Stomach (tissue), 9 donors: ENCODE results near the gene OPCML. TPM values are rescaled to one million over a fixed set of nuclear protein-coding genes. Genes with fewer than 3 reads are reported as not detected.

Source experiments
- DNase-seq, 2 donors: peaks; one replicate each; pipeline versions ENCODE4 v3.0.0 to v3.0.0-alpha.2; 2013 to 2019
- H3K27ac ChIP-seq, 5 donors: fragments of 200-600 bp in 4 of 5; sonication (generic) in 4 of 5; one replicate each; pipeline ENCODE4 v1.5.1; 2013 to 2019; ENCODE audit warnings: mild to moderate bottlenecking in 1 of 5, moderate library complexity in 1 of 5
- H3K27me3 ChIP-seq, 3 donors: fragments of 200-600 bp; sonication (generic); one replicate each; pipeline ENCODE4 v1.5.1; 2017 to 2019; ENCODE audit warnings: mixed run types in 1 of 3
- H3K36me3 ChIP-seq, 4 donors: fragments of 200-600 bp; sonication (generic); 1 replicate in 3 of 4; 2 replicates in 1 of 4; pipeline ENCODE4 v1.5.1; 2016 to 2019
- H3K4me1 ChIP-seq, 4 donors: fragments of 200-600 bp; sonication (generic); one replicate each; pipeline ENCODE4 v1.5.1; 2016 to 2019
- H3K4me3 ChIP-seq, 4 donors: fragments of 200-600 bp; sonication (generic) in 3 of 4; one replicate each; pipeline ENCODE4 v1.5.1; 2016 to 2019; ENCODE audit warnings: mild to moderate bottlenecking in 1 of 4
- H3K9me3 ChIP-seq, 4 donors: fragments of 200-600 bp; sonication (generic); one replicate each; pipeline ENCODE4 v1.5.1; 2016 to 2019
- CTCF ChIP-seq, 7 experiments: fragments of 450-650 bp in 4 of 7; fragments of 200-600 bp in 3 of 7; sonication (generic) in 3 of 7; IDR thresholded peaks; one replicate each; pipeline ENCODE4 v1.5.1; 2016 to 2019; ENCODE audit warnings: antibody characterized with exemption in 7 of 7, control low read depth in 2 of 7, mild to moderate bottlenecking in 1 of 7
- EP300 ChIP-seq: sonication (generic); formaldehyde crosslinking; IDR thresholded peaks from one replicate; pipeline ENCODE4 v1.6.1; 2017; ENCODE audit warnings: antibody characterized with exemption
- POLR2A ChIP-seq, 4 donors: fragments of 450-650 bp; IDR thresholded peaks; one replicate each; pipeline ENCODE4 v1.6.1; 2016; ENCODE audit warnings: antibody characterized with exemption in 4 of 4, control low read depth in 2 of 4, mild to moderate bottlenecking in 1 of 4, moderate library complexity in 1 of 4
- POLR2AphosphoS5 ChIP-seq, 3 donors: sonication (generic); formaldehyde crosslinking; IDR thresholded peaks; one replicate each; pipeline ENCODE4 v1.6.1; 2016; ENCODE audit warnings: antibody characterized with exemption in 3 of 3
- WGBS, 5 donors: extraction: QIAGEN DNeasy Blood & Tissue Kit in 3 of 5; methylation state at CpG; one replicate each; pipeline versions ENCODE4 v1.1.5 to v1.1.7; 2013 to 2018; 5-methylcytosine and 5-hydroxymethylcytosine counted together
- intact Hi-C: fragments of 100-400 bp; cut with DNase I; formaldehyde crosslinking; loops from one replicate; pipeline ENCODE4 v1.15.1; 2023; ENCODE audit warnings: low total_unique reads
- polyA plus RNA-seq, 3 donors: library from polyadenylated mRNA; stranded (reverse); fragments of 200-250 nt; gene quantifications; one replicate each; pipeline ENCODE4 v1.2.3, GENCODE V29; 2013
- total RNA-seq, 5 donors: library from RNA; depleted of rRNA; stranded (reverse); fragments of >200 nt; gene quantifications; one replicate each; pipeline versions ENCODE4 v1.1.0 to v1.2.3, GENCODE V29; 2014 to 2016
- donor health status: healthy with polysubstance abuse.
- donor health status: Bipolar disorder and iron deficiency.
- donor health status: healthy.

The OPCML gene
- total and polyA plus RNA-seq, 8 donors: 0.03 to 0.92 (median 0.55) TPM; not detected in 3

- Histone ChIP-seq H3K36me3 (no peaks in the 10 kb centered on the region), H3K27me3 (peaks cover 0 to 5% (median 0%) of the 10 kb centered on the region in 3 donors), H3K4me3 (no peak overlapping the region), H3K4me1 (peaks cover 0 to 11% (median 5%) of the 10 kb centered on the region in 4 donors), H3K9me3 (no peaks in the 10 kb centered on the region), H3K27ac (no peak overlapping the region)
- no peak for TF ChIP-seq POLR2AphosphoS5 (IDR thresholded peaks at IDR 0.05)
- TF ChIP-seq POLR2A (IDR thresholded peaks at IDR 0.05): no peak
- TF ChIP-seq CTCF (IDR thresholded peaks at IDR 0.05): no peak
- TF ChIP-seq EP300: no peak
- 42 to 63% (median 53%) methylated on average over 22 of the region's 22 CpGs for WGBS, 5 donors
- intact Hi-C loops: no loop called here
- no peak for DNase-seq
Observed at GRCh38 chr11:133553885-133554740, 21.8 kb upstream of the OPCML start.

GRCh38 chr11:133552938-133553337, 20.6 kb upstream of the OPCML start:
- Histone ChIP-seq H3K4me3 (no peak overlapping the region), H3K27me3 (peaks cover 0 to 5% (median 0%) of the 10 kb centered on the region in 3 donors), H3K9me3 (no peaks in the 10 kb centered on the region), H3K4me1 (peaks cover 0 to 14% (median 5%) of the 10 kb centered on the region in 4 donors), H3K27ac (no peak overlapping the region), H3K36me3 (no peaks in the 10 kb centered on the region)
- 77 to 98% (median 93%) methylated on average over 5 to 6 of the region's 6 CpGs for WGBS, 5 donors
- intact Hi-C loops: no loop called here
- TF ChIP-seq POLR2A (IDR thresholded peaks at IDR 0.05): no peak
- TF ChIP-seq EP300: no peak
- TF ChIP-seq CTCF (IDR thresholded peaks at IDR 0.05): no peak
- no peak for TF ChIP-seq POLR2AphosphoS5 (IDR thresholded peaks at IDR 0.05)
- no peak for DNase-seq

DNA sequence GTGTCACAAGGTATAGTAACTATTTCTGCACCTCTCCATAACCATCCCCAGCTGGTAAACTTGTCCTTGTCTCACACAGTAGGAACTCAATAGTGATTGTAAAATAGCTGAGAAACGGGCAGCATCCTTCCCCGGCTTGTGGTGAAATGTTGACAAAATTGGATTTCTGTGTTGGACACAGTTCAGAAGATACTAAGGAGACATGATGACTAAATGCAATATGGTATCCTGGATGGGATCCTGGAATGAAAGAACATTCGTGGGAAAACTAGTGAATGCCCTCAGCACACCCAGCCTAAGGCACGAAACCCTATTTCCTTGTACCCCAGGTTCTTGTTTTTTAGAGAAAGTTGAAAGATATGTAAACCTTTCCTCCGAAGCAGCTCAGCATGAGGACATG, 18.8 kb upstream of the OPCML start:
- TF ChIP-seq EP300: no peak
- no peak for TF ChIP-seq POLR2A (IDR thresholded peaks at IDR 0.05)
- no peak for TF ChIP-seq CTCF (IDR thresholded peaks at IDR 0.05)
- TF ChIP-seq POLR2AphosphoS5 (IDR thresholded peaks at IDR 0.05): no peak
- 79 to 83% (median 81%) methylated on average over 5 of the region's 5 CpGs for WGBS, 5 donors
- DNase-seq: no peak
- Histone ChIP-seq H3K27me3 (peaks cover 0 to 16% (median 0%) of the 10 kb centered on the region in 3 donors), H3K4me3 (no peak overlapping the region), H3K27ac (no peak overlapping the region), H3K9me3 (no peaks in the 10 kb centered on the region), H3K4me1 (peaks cover 0 to 16% (median 5%) of the 10 kb centered on the region in 4 donors), H3K36me3 (no peaks in the 10 kb centered on the region)
- intact Hi-C loops: no loop called here

DNA sequence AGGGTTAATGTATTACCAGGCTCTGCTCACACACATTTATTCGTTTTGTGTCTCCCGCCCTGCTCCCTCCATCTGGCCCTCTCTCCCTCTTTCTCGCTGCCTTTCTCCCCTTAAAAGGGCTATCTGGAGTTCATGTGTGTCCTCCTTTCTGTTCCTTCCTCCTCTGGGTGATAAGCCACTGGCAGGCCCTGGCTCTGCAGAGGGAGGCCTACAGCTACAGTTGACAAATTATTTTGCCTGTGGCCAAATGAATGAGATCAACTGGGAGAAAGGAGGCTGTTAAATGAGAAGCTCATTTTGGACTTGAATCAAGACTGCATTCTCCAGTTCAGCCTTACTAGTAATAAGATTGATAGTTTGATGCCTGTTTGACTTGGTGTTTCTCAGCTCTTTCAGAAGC, 17.5 kb upstream of the OPCML start:
- 22 to 48% (median 27%) methylated on average over 3 of the region's 3 CpGs for WGBS, 5 donors
- peaks cover 0 to 14% (median 0%) of the 10 kb centered on the region in 3 donors for H3K27me3 ChIP-seq

More for the DNA sequence above, 17.5 kb upstream of the OPCML start:
- TF ChIP-seq POLR2A (IDR thresholded peaks at IDR 0.05) (no peak), EP300 (no peak), POLR2AphosphoS5 (IDR thresholded peaks at IDR 0.05) (no peak), CTCF (IDR thresholded peaks at IDR 0.05) (no peak)
- no peaks in the 10 kb centered on the region for H3K36me3 ChIP-seq
- H3K4me3 ChIP-seq: no peak overlapping the region
- DNase-seq: peak in 1 of 2 donors; percentile 34
- intact Hi-C loops: no loop called here
- H3K9me3 ChIP-seq: no peaks in the 10 kb centered on the region
- no peak overlapping the region for H3K27ac ChIP-seq
- H3K4me1 ChIP-seq: peaks cover 0 to 12% (median 4%) of the 10 kb centered on the region in 4 donors
